NCI-H446 treated with DMSO at 0.1 percent for 48 hours (cell line): ENCODE measurements around the gene C1orf159.

Experiments
- DNase-seq: peaks from one replicate; lab custom pipeline; 2025; lab: John Stamatoyannopoulos, UW

The C1orf159 gene

GRCh38 chr1:1038694-1039093 is 77.2 kb downstream of the C1orf159 start:
- no peak for DNase-seq

DNA sequence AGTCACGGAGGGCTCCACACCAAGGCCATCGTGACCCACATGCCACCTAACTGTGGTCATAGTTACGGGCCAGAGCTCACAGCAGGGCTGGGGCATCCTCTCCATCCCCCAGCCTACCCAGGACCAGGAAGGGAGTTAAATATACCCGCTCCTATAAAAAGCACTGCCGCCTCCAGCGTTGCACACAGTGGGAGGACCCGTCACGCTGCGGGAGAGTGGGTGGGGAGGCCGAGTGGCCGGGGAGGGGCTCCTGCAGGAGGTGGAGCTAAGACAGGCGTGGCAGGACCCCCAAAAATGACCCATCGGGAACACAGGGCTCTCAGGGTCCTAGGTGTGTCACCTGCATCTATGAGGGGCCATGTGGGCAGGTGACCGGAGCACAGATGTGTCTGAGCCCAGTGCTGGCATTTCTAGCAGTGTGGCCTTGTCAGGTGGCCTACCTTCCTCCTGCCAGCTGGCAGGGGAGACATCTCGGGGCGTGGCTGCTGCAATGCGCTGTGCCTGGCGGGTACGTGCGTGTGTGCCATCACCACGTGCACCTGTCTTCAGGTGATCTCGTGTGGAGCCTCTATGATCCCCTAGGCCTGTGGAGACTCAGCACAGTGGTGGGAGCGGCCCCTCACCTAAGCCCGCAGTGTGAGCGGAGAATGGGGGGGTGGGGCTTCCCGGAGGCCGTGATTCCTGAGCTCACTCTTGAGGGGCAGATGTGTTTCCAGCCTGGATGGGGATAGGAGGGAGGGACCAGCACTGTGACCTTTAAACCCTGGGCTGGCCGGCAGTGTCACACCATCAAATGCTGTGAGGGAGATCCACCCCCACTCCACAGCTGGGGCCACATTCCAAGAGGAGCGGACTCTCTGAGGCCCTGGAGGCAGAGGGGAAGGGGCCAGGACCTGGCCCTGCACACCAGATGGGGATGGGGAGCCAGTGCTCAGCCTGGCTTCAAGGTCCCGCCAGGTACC is 78.2 kb downstream of the C1orf159 start:
- no peak for DNase-seq

- no peak for DNase-seq
Measured at GRCh38 chr1:1035291-1035943, 80.5 kb downstream of the C1orf159 start.

GRCh38 chr1:1034439-1034781 is 81.5 kb downstream of the C1orf159 start:
- no peak for DNase-seq

GRCh38 chr1:1033731-1034438 is 82.0 kb downstream of the C1orf159 start:
- no peak for DNase-seq

DNA sequence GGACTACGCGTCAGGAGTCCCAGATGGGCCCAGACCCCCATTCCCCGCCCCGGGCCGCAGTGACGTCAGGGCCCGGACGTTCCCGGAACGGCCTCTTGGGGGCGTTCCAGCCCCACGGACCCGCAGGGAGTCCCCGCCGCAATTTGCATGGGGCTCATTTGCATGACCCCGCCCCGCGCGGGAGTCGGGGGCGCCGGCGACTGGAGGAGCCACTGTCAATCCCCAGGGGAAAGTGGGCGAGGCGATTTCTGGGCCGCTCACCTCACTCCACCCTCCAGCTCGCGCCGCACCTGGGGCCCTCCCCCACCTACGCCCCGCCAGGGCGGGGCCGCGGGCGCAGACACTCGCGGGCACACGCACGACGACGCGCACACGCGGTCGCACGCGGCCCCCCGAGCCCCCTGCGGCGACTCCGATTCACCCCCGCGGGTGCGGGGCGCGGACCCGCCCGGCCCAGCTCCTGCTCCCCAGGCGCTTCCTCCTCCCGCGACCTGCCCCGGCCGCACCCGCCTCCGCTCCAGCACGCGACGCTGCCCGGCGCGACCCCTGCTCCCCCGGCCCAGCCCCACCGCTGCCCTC is 82.8 kb downstream of the C1orf159 start:
- DNase-seq: peak; percentile 70

DNA sequence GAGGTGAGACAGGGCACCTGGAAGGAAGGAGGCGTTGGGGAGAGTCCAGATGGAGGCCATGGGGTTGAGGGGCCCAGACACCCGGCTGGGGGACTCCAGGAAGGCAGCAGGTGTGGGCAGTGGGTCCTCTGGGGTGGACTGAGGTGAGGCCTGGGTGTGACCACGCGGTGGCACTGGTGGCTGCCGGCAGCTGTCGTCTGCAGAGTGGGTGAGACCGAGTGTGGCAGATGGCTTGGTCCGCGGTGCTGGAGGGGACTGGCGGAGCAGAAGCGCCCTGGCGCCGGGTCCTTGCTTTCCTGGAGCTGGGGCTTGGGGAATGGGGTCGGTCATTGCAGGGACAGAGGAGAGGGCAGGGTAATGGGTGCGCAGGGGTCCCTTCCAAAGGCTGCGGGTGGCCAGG is 83.5 kb downstream of the C1orf159 start:
- no peak for DNase-seq
